ENCODE results near the gene YIPF5.

Gene YIPF5

GRCh38 chr5:144201588-144201987, 31.1 kb upstream of the YIPF5 start:
- no CpG with 5 or more reads among the region's 5 CpGs for WGBS (ENCODE audit: insufficient coverage, insufficient read length)
- no peak for DNase-seq (ENCODE audit: low read depth, low spot score)
- Histone ChIP-seq H3K27me3 (ENCODE audit: control insufficient read depth, insufficient read depth, low read length) (no peaks in the 10 kb centered on the region; the same call in 1 of the 2 replicates), H3K4me3 (ENCODE audit: low read length) (no peak overlapping the region), H3K4me1 (ENCODE audit: control insufficient read depth, insufficient read depth, low read length) (no peaks in the 10 kb centered on the region; the same call in 1 of the 2 replicates), H3K27ac (ENCODE audit: low read length) (no peak overlapping the region), H3K36me3 (ENCODE audit: control insufficient read depth, insufficient read depth, low read length) (no peaks in the 10 kb centered on the region), H3K9me3 (ENCODE audit: control insufficient read depth, insufficient read depth, low read length) (no peaks in the 10 kb centered on the region)

GRCh38 chr5:144198386-144198785, 27.9 kb upstream of the YIPF5 start:
- Histone ChIP-seq H3K4me1 (ENCODE audit: control insufficient read depth, insufficient read depth, low read length) (no peaks in the 10 kb centered on the region), H3K27ac (ENCODE audit: low read length) (no peak overlapping the region), H3K27me3 (ENCODE audit: control insufficient read depth, insufficient read depth, low read length) (no peaks in the 10 kb centered on the region), H3K36me3 (ENCODE audit: control insufficient read depth, insufficient read depth, low read length) (no peaks in the 10 kb centered on the region), H3K4me3 (ENCODE audit: low read length) (no peak overlapping the region), H3K9me3 (ENCODE audit: control insufficient read depth, insufficient read depth, low read length) (no peaks in the 10 kb centered on the region)
- WGBS (ENCODE audit: insufficient coverage, insufficient read length), result no CpG with 5 or more reads among the region's 3 CpGs
- DNase-seq (ENCODE audit: low read depth, low spot score), result no peak

GRCh38 chr5:144196612-144197011, 26.2 kb upstream of the YIPF5 start:
- Histone ChIP-seq H3K36me3 (ENCODE audit: control insufficient read depth, insufficient read depth, low read length) (no peaks in the 10 kb centered on the region), H3K4me3 (ENCODE audit: low read length) (no peak overlapping the region), H3K9me3 (ENCODE audit: control insufficient read depth, insufficient read depth, low read length) (no peaks in the 10 kb centered on the region), H3K27me3 (ENCODE audit: control insufficient read depth, insufficient read depth, low read length) (no peaks in the 10 kb centered on the region), H3K27ac (ENCODE audit: low read length) (no peak overlapping the region), H3K4me1 (ENCODE audit: control insufficient read depth, insufficient read depth, low read length) (peaks cover 1% of the 10 kb centered on the region; the same call in 1 of the 2 replicates)
- no CpG with 5 or more reads among the region's 1 CpG for WGBS (ENCODE audit: insufficient coverage, insufficient read length)
- no peak for DNase-seq (ENCODE audit: low read depth, low spot score)

GRCh38 chr5:144195448-144195847, 25.0 kb upstream of the YIPF5 start:
- no peak overlapping the region for H3K27ac ChIP-seq (ENCODE audit: low read length)
- no peaks in the 10 kb centered on the region for H3K36me3 ChIP-seq (ENCODE audit: control insufficient read depth, insufficient read depth, low read length)
- no CpG with 5 or more reads among the region's 4 CpGs for WGBS (ENCODE audit: insufficient coverage, insufficient read length)
- H3K4me3 ChIP-seq (ENCODE audit: low read length), result no peak overlapping the region
- H3K9me3 ChIP-seq (ENCODE audit: control insufficient read depth, insufficient read depth, low read length), result no peaks in the 10 kb centered on the region
- no peaks in the 10 kb centered on the region for H3K27me3 ChIP-seq (ENCODE audit: control insufficient read depth, insufficient read depth, low read length)
- no peak for DNase-seq (ENCODE audit: low read depth, low spot score)
- peaks cover 1% of the 10 kb centered on the region; the same call in 1 of the 2 replicates for H3K4me1 ChIP-seq (ENCODE audit: control insufficient read depth, insufficient read depth, low read length)

- Histone ChIP-seq H3K9me3 (ENCODE audit: control insufficient read depth, insufficient read depth, low read length) (no peaks in the 10 kb centered on the region), H3K36me3 (ENCODE audit: control insufficient read depth, insufficient read depth, low read length) (no peaks in the 10 kb centered on the region), H3K4me3 (ENCODE audit: low read length) (no peak overlapping the region), H3K27me3 (ENCODE audit: control insufficient read depth, insufficient read depth, low read length) (no peaks in the 10 kb centered on the region), H3K4me1 (ENCODE audit: control insufficient read depth, insufficient read depth, low read length) (peaks cover 1% of the 10 kb centered on the region; the same call in 1 of the 2 replicates), H3K27ac (ENCODE audit: low read length) (no peak overlapping the region)
- DNase-seq (ENCODE audit: low read depth, low spot score), result no peak
- WGBS (ENCODE audit: insufficient coverage, insufficient read length), result no CpG with 5 or more reads among the region's 2 CpGs
Measured at GRCh38 chr5:144194144-144194543, 23.7 kb upstream of the YIPF5 start.

- Histone ChIP-seq H3K4me3 (ENCODE audit: low read length) (no peak overlapping the region), H3K4me1 (ENCODE audit: control insufficient read depth, insufficient read depth, low read length) (peaks cover 1% of the 10 kb centered on the region; the same call in 1 of the 2 replicates), H3K9me3 (ENCODE audit: control insufficient read depth, insufficient read depth, low read length) (no peaks in the 10 kb centered on the region), H3K36me3 (ENCODE audit: control insufficient read depth, insufficient read depth, low read length) (no peaks in the 10 kb centered on the region), H3K27ac (ENCODE audit: low read length) (no peak overlapping the region), H3K27me3 (ENCODE audit: control insufficient read depth, insufficient read depth, low read length) (no peaks in the 10 kb centered on the region)
- DNase-seq (ENCODE audit: low read depth, low spot score), result no peak
Measured at GRCh38 chr5:144192661-144193060, 22.2 kb upstream of the YIPF5 start.

- H3K36me3 ChIP-seq (ENCODE audit: control insufficient read depth, insufficient read depth, low read length), result no peaks in the 10 kb centered on the region
- H3K4me1 ChIP-seq (ENCODE audit: control insufficient read depth, insufficient read depth, low read length), result peaks cover 1% of the 10 kb centered on the region; the same call in 1 of the 2 replicates
- H3K27me3 ChIP-seq (ENCODE audit: control insufficient read depth, insufficient read depth, low read length), result no peaks in the 10 kb centered on the region
- DNase-seq (ENCODE audit: low read depth, low spot score), result no peak
- no CpG with 5 or more reads among the region's 3 CpGs for WGBS (ENCODE audit: insufficient coverage, insufficient read length)
- H3K4me3 ChIP-seq (ENCODE audit: low read length), result no peak overlapping the region
- H3K9me3 ChIP-seq (ENCODE audit: control insufficient read depth, insufficient read depth, low read length), result no peaks in the 10 kb centered on the region
- H3K27ac ChIP-seq (ENCODE audit: low read length), result no peak overlapping the region
Measured at GRCh38 chr5:144191998-144192397, 21.5 kb upstream of the YIPF5 start.

GRCh38 chr5:144191531-144191930, 21.1 kb upstream of the YIPF5 start:
- DNase-seq (ENCODE audit: low read depth, low spot score), result no peak
- Histone ChIP-seq H3K9me3 (ENCODE audit: control insufficient read depth, insufficient read depth, low read length) (no peaks in the 10 kb centered on the region), H3K27ac (ENCODE audit: low read length) (no peak overlapping the region), H3K36me3 (ENCODE audit: control insufficient read depth, insufficient read depth, low read length) (no peaks in the 10 kb centered on the region), H3K4me3 (ENCODE audit: low read length) (no peak overlapping the region), H3K4me1 (ENCODE audit: control insufficient read depth, insufficient read depth, low read length) (peaks cover 1% of the 10 kb centered on the region; the same call in 1 of the 2 replicates), H3K27me3 (ENCODE audit: control insufficient read depth, insufficient read depth, low read length) (no peaks in the 10 kb centered on the region)
- WGBS (ENCODE audit: insufficient coverage, insufficient read length), result no CpG with 5 or more reads among the region's 3 CpGs

GRCh38 chr5:144189800-144190429, 19.5 kb upstream of the YIPF5 start:
- no peaks in the 10 kb centered on the region for H3K9me3 ChIP-seq (ENCODE audit: control insufficient read depth, insufficient read depth, low read length)
- DNase-seq (ENCODE audit: low read depth, low spot score), result no peak
- H3K4me3 ChIP-seq (ENCODE audit: low read length), result no peak overlapping the region
- no CpG with 5 or more reads among the region's 10 CpGs for WGBS (ENCODE audit: insufficient coverage, insufficient read length)
- no peaks in the 10 kb centered on the region for H3K36me3 ChIP-seq (ENCODE audit: control insufficient read depth, insufficient read depth, low read length)
- H3K4me1 ChIP-seq (ENCODE audit: control insufficient read depth, insufficient read depth, low read length), result peaks cover 1% of the 10 kb centered on the region; the same call in 1 of the 2 replicates
- H3K27me3 ChIP-seq (ENCODE audit: control insufficient read depth, insufficient read depth, low read length), result no peaks in the 10 kb centered on the region
- no peak overlapping the region for H3K27ac ChIP-seq (ENCODE audit: low read length)

- WGBS (ENCODE audit: insufficient coverage, insufficient read length), result no CpG with 5 or more reads among the region's 2 CpGs
- DNase-seq (ENCODE audit: low read depth, low spot score), result no peak
- peaks cover 1% of the 10 kb centered on the region; the same call in 1 of the 2 replicates for H3K4me1 ChIP-seq (ENCODE audit: control insufficient read depth, insufficient read depth, low read length)
- no peaks in the 10 kb centered on the region for H3K27me3 ChIP-seq (ENCODE audit: control insufficient read depth, insufficient read depth, low read length)
- H3K9me3 ChIP-seq (ENCODE audit: control insufficient read depth, insufficient read depth, low read length), result no peaks in the 10 kb centered on the region
- H3K27ac ChIP-seq (ENCODE audit: low read length), result no peak overlapping the region
- H3K36me3 ChIP-seq (ENCODE audit: control insufficient read depth, insufficient read depth, low read length), result no peaks in the 10 kb centered on the region
- no peak overlapping the region for H3K4me3 ChIP-seq (ENCODE audit: low read length)
Measured at GRCh38 chr5:144187699-144188294, 17.3 kb upstream of the YIPF5 start.
